Lung (tissue), 12 donors: ENCODE measurements around the gene PIBF1. TPM values are rescaled to one million over a fixed set of nuclear protein-coding genes. Genes with fewer than 3 reads are reported as not detected.

ENCODE experiments used
- ATAC-seq: fragments of 200-7000 bp; cut with Tn5 transposase; one replicate; pipeline ENCODE4 v1.9.1; 2020; ENCODE audit warnings: moderate number of reproducible peaks; ENCODE audit not compliant: insufficient read depth, low FRiP score
- DNase-seq, 3 donors: peaks; one replicate each; pipeline ENCODE4 v3.0.0-alpha.2; 2013 to 2017
- H3K27ac ChIP-seq, 2 donors: one replicate each; pipeline ENCODE4 v1.5.1; 2013; ENCODE audit warnings: mild to moderate bottlenecking in 2 of 2, moderate library complexity in 2 of 2, control low read depth in 1 of 2, inconsistent platforms in 1 of 2, low read depth in 1 of 2, low read length in 1 of 2
- H3K27me3 ChIP-seq, 3 donors: one replicate each; pipeline ENCODE4 v1.5.1; 2013; ENCODE audit warnings: low read length in 2 of 3; ENCODE audit not compliant: control insufficient read depth in 3 of 3, insufficient read depth in 3 of 3
- H3K36me3 ChIP-seq, 4 donors: one replicate each; pipeline ENCODE4 v1.5.1; 2013; ENCODE audit warnings: low read length in 4 of 4, mild to moderate bottlenecking in 1 of 4, moderate library complexity in 1 of 4; ENCODE audit not compliant: control insufficient read depth in 4 of 4, insufficient read depth in 4 of 4
- H3K4me1 ChIP-seq, 5 donors: one replicate each; pipeline ENCODE4 v1.5.1; 2013; ENCODE audit warnings: low read length in 5 of 5, mild to moderate bottlenecking in 2 of 5, moderate library complexity in 1 of 5; ENCODE audit not compliant: control insufficient read depth in 5 of 5, insufficient read depth in 5 of 5
- H3K4me3 ChIP-seq: one replicate; pipeline ENCODE4 v1.5.1; 2013; ENCODE audit warnings: mild to moderate bottlenecking, control low read depth, moderate library complexity
- H3K9ac ChIP-seq, 2 donors: one replicate each; pipeline ENCODE4 v1.5.1; 2013; ENCODE audit warnings: low read length in 2 of 2, control low read depth in 1 of 2; ENCODE audit not compliant: insufficient read depth in 1 of 2
- H3K9me3 ChIP-seq, 4 donors: one replicate each; pipeline ENCODE4 v1.5.1; 2013; ENCODE audit warnings: low read length in 3 of 4, mild to moderate bottlenecking in 1 of 4, moderate library complexity in 1 of 4; ENCODE audit not compliant: control insufficient read depth in 4 of 4, insufficient read depth in 3 of 4
- WGBS, 2 donors: extraction: QIAGEN DNeasy Blood & Tissue Kit; methylation state at CpG; one replicate each; pipeline ENCODE4 v1.1.7; 2013; 5-methylcytosine and 5-hydroxymethylcytosine counted together
- polyA plus RNA-seq, 2 donors: library from polyadenylated mRNA; stranded (reverse); fragments of 200-250 nt; gene quantifications; one replicate each; pipeline ENCODE4 v1.2.1, GENCODE V29; 2013
- total RNA-seq, 2 donors: library from RNA; depleted of rRNA in 1 of 2; stranded (reverse); fragments of >200 nt in 1 of 2; gene quantifications; one replicate each; pipeline ENCODE4 v1.2.1, GENCODE V29; 2014 to 2021
- TF ChIP-seq, protein P1 (sequence below): IDR thresholded peaks from 2 replicates; pipeline ENCODE4 v1.5.1; 2012; ENCODE audit warnings: mild to moderate bottlenecking; ENCODE audit errors: control extremely low read depth, extremely low read depth
- donor health status: control.
- donor health status: control.
- donor health status: Bipolar disorder and iron deficiency.
- donor health status: healthy.
- donor health status: DM: yes; HTN: yes; CAD: no.

Gene PIBF1
- total and polyA plus RNA-seq, 4 donors: 8.4 to 61.1 (median 25.6) TPM

DNA sequence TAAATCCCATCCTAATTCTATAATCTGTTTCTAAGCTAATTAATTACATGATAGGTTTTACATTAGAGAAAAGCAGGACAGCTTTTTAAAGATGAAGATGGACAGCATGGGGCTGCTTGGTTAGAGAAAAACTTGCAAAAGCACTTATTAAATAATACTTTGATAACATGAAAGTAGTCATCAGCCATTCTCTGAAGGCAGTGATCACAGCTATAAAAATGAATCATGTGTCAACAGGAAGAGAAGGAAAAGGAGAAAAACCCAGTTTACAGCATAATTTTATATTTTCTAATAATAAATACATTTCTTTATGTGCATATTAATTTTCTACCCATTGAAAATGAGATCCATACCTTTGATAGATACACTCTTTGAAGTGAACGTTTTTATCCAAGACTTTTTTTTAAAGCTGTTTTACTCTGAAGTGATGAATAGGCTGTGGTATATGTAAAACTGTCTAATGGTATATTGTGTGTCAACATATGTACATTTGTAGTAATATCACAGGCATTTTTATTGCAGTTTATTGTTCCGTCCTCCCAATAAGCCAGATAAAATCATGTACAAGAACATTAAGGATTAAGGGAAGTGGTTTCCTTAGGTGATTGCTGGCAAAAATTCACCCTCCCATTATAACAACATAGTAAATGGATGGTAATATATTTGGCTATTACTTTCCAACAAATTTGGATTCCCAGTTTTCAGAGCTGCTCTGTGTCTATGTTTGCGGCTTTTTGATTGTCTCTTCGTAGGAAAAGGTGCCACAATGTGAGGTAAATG, 275.5 kb downstream of the PIBF1 start:
- no peaks in the 10 kb centered on the region for H3K9me3 ChIP-seq
- peaks cover 0 to 3% (median 0%) of the 10 kb centered on the region in 4 donors for H3K36me3 ChIP-seq
- no peak overlapping the region for H3K4me3 ChIP-seq
- H3K27ac ChIP-seq: no peak overlapping the region
- 72 to 87% methylated on average over 4 of the region's 4 CpGs for WGBS, 2 donors
- TF ChIP-seq, protein P1, sequence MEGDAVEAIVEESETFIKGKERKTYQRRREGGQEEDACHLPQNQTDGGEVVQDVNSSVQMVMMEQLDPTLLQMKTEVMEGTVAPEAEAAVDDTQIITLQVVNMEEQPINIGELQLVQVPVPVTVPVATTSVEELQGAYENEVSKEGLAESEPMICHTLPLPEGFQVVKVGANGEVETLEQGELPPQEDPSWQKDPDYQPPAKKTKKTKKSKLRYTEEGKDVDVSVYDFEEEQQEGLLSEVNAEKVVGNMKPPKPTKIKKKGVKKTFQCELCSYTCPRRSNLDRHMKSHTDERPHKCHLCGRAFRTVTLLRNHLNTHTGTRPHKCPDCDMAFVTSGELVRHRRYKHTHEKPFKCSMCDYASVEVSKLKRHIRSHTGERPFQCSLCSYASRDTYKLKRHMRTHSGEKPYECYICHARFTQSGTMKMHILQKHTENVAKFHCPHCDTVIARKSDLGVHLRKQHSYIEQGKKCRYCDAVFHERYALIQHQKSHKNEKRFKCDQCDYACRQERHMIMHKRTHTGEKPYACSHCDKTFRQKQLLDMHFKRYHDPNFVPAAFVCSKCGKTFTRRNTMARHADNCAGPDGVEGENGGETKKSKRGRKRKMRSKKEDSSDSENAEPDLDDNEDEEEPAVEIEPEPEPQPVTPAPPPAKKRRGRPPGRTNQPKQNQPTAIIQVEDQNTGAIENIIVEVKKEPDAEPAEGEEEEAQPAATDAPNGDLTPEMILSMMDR: no peak
- H3K27me3 ChIP-seq: peaks cover 0 to 43% (median 28%) of the 10 kb centered on the region in 3 donors
- DNase-seq: no peak
- H3K4me1 ChIP-seq: peaks cover under 1 to 12% (median 5%) of the 10 kb centered on the region in 5 donors
- ATAC-seq: no peak
- no peak overlapping the region for H3K9ac ChIP-seq

DNA sequence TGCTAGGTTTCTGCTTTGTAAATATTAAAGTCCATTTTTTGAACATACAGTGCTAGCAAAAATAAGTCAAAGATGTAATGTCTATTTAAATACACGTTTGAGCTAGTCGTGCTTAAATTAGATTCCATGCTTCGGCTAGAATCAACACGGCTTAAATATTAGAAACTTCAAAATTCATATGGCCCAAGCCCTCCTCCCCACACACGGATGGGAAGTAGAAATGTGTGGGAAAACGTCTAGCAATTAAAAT, 276.1 kb downstream of the PIBF1 start:
- Histone ChIP-seq H3K36me3 (peaks cover 0 to 3% (median 0%) of the 10 kb centered on the region in 4 donors), H3K9ac (peak overlapping the region in 1 of 2 donors; percentile 67), H3K4me3 (no peak overlapping the region), H3K4me1 (peaks cover 1 to 12% (median 5%) of the 10 kb centered on the region in 5 donors), H3K27ac (no peak overlapping the region), H3K27me3 (peaks cover 0 to 43% (median 28%) of the 10 kb centered on the region in 3 donors), H3K9me3 (no peaks in the 10 kb centered on the region)
- DNase-seq (no peak), ATAC-seq (no peak)
- 28 to 37% methylated on average over 6 of the region's 6 CpGs for WGBS, 2 donors
- TF ChIP-seq, protein P1: no peak

DNA sequence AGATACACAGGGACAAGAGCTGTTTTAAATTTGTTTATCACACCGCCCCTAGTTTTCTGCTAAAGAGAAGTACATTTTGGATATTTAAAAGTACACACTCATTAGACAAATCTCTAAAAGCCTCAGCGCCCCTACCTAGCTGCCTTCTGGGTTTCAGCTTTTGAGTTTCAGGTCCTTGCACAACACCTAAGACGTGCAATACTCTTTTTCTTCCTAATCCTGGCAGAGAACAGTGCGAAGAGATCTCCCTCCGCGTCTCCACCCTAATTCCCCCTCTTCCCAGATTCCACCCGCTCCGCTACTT, 276.5 kb downstream of the PIBF1 start:
- WGBS, 2 donors: 3% methylated on average over 8 of the region's 8 CpGs

More for the DNA sequence above, 276.5 kb downstream of the PIBF1 start:
- peaks cover 0 to 3% (median 0%) of the 10 kb centered on the region in 4 donors for H3K36me3 ChIP-seq
- TF ChIP-seq, protein P1: no peak
- no peak for DNase-seq
- peaks cover 1 to 12% (median 5%) of the 10 kb centered on the region in 5 donors for H3K4me1 ChIP-seq
- H3K9me3 ChIP-seq: no peaks in the 10 kb centered on the region
- peak overlapping the region in 1 of 2 donors; percentile 67 for H3K9ac ChIP-seq
- H3K4me3 ChIP-seq: peak overlapping the region; percentile 69
- ATAC-seq: no peak
- peak overlapping the region; percentile 57 to 87 for H3K27ac ChIP-seq
- peaks cover 0 to 43% (median 28%) of the 10 kb centered on the region in 3 donors for H3K27me3 ChIP-seq
